DND-41 (cell line): ENCODE results near the gene PDE4D.

Experiments
- EZH2 ChIP-seq: IDR thresholded peaks from 3 replicates; pipeline ENCODE4 v1.6.1; 2012; ENCODE audit warnings: borderline replicate concordance, low read depth, mild to moderate bottlenecking, moderate library complexity, low read length, inconsistent platforms; ENCODE audit not compliant: severe bottlenecking
- TF ChIP-seq, protein P1 (sequence below): IDR thresholded peaks from 2 replicates; pipeline ENCODE4 v1.5.1; 2012; ENCODE audit warnings: borderline replicate concordance, low read length, moderate library complexity, mild to moderate bottlenecking; ENCODE audit not compliant: poor library complexity, severe bottlenecking; ENCODE audit errors: extremely low read depth

DNA sequence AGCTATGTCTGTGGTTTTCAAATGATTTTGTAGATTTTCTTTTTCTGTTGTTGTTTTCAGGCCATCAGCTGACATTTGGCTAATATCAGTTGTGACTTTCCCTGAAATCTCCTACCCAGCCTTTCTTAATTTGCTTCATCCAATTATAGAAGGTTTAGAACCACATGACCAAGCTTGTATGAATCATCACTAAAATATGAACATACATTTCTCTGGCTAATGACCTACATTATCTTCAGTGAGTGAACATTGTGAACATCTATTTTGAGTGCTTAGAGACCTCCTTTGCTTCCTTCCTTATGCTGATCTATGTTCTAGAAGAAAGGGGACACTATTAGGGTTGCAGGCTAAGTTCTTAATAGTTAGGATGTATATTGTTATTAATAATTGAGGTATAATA lies 778.2 kb downstream of the PDE4D start:
- TF ChIP-seq EZH2, result no peak
- TF ChIP-seq, protein P1, sequence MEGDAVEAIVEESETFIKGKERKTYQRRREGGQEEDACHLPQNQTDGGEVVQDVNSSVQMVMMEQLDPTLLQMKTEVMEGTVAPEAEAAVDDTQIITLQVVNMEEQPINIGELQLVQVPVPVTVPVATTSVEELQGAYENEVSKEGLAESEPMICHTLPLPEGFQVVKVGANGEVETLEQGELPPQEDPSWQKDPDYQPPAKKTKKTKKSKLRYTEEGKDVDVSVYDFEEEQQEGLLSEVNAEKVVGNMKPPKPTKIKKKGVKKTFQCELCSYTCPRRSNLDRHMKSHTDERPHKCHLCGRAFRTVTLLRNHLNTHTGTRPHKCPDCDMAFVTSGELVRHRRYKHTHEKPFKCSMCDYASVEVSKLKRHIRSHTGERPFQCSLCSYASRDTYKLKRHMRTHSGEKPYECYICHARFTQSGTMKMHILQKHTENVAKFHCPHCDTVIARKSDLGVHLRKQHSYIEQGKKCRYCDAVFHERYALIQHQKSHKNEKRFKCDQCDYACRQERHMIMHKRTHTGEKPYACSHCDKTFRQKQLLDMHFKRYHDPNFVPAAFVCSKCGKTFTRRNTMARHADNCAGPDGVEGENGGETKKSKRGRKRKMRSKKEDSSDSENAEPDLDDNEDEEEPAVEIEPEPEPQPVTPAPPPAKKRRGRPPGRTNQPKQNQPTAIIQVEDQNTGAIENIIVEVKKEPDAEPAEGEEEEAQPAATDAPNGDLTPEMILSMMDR, result no peak
